Right atrium auricular region (tissue), 2 donors: ENCODE data around the gene BTD. TPM values are rescaled to one million over a fixed set of nuclear protein-coding genes. Genes with fewer than 3 reads are reported as not detected.
A peak's percentile ranks its signal among the peaks of the same experiment; 100 is the strongest.
"Not testable (repeated sequence)": the region's sequence is repeated elsewhere in the genome, so short reads cannot be mapped to it uniquely, and the experiment has no call there.

Experiments
- DNase-seq: peaks from one replicate; pipeline ENCODE4 v3.0.0-alpha.2; 2019; ENCODE audit warnings: low spot score
- H3K27ac ChIP-seq, 2 donors: fragments of 200-600 bp; sonication (generic); 1 replicate in 1 of 2; 2 replicates in 1 of 2; pipeline ENCODE4 v1.5.1; 2016 to 2019
- H3K27me3 ChIP-seq, 2 donors: fragments of 200-600 bp; sonication (generic); one replicate each; pipeline versions ENCODE4 v1.5.1 to v1.6.0; 2017 to 2019
- H3K36me3 ChIP-seq: fragments of 200-600 bp; sonication (generic); one replicate; pipeline ENCODE4 v1.5.1; 2016
- H3K4me1 ChIP-seq, 2 donors: fragments of 200-600 bp; sonication (generic); one replicate each; pipeline versions ENCODE4 v1.5.1 to v1.6.0; 2017 to 2019
- H3K4me3 ChIP-seq, 2 donors: fragments of 200-600 bp; sonication (generic); 1 replicate in 1 of 2; 2 replicates in 1 of 2; pipeline ENCODE4 v1.5.1; 2017 to 2019; ENCODE audit warnings: mild to moderate bottlenecking in 1 of 2, moderate library complexity in 1 of 2
- H3K9me3 ChIP-seq, 2 donors: fragments of 200-600 bp; sonication (generic); one replicate each; pipeline ENCODE4 v1.5.1; 2019
- total RNA-seq, 2 donors: library from RNA; depleted of rRNA; stranded (reverse); fragments of >200 nt; gene quantifications; one replicate each; pipeline ENCODE4 v1.1.0, GENCODE V29; 2016
- TF ChIP-seq, protein P1 (sequence below), 2 donors: fragments of 200-600 bp; sonication (generic); IDR thresholded peaks; one replicate each; pipeline ENCODE4 v1.5.1; 2019; ENCODE audit warnings: antibody characterized with exemption in 2 of 2

BTD gene
- total RNA-seq, 2 donors from 2014 or later = 10.3 to 16.2 TPM

DNA sequence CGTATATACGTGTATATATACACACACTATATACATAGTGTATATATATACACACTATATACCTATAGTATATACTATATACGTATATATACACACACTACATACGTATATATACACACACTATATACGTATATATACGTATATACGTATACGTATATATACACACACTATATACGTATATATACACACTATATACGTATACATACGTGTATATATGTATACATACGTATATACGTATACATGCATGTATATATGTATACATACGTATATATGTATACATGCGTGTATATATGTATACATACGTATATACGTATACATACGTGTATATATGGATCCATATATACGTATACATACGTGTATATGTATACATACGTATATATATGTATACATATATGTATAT lies 9.6 kb upstream of the BTD start:
- DNase-seq = no peak
- Histone ChIP-seq H3K9me3 (no peaks in the 10 kb centered on the region), H3K4me1 (no peaks in the 10 kb centered on the region), H3K27me3 (no peaks in the 10 kb centered on the region), H3K4me3 (no peak overlapping the region), H3K27ac (no peak overlapping the region), H3K36me3 (peaks cover 35% of the 10 kb centered on the region)
- TF ChIP-seq, protein P1, sequence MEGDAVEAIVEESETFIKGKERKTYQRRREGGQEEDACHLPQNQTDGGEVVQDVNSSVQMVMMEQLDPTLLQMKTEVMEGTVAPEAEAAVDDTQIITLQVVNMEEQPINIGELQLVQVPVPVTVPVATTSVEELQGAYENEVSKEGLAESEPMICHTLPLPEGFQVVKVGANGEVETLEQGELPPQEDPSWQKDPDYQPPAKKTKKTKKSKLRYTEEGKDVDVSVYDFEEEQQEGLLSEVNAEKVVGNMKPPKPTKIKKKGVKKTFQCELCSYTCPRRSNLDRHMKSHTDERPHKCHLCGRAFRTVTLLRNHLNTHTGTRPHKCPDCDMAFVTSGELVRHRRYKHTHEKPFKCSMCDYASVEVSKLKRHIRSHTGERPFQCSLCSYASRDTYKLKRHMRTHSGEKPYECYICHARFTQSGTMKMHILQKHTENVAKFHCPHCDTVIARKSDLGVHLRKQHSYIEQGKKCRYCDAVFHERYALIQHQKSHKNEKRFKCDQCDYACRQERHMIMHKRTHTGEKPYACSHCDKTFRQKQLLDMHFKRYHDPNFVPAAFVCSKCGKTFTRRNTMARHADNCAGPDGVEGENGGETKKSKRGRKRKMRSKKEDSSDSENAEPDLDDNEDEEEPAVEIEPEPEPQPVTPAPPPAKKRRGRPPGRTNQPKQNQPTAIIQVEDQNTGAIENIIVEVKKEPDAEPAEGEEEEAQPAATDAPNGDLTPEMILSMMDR (IDR thresholded peaks at IDR 0.05) = no peak

DNA sequence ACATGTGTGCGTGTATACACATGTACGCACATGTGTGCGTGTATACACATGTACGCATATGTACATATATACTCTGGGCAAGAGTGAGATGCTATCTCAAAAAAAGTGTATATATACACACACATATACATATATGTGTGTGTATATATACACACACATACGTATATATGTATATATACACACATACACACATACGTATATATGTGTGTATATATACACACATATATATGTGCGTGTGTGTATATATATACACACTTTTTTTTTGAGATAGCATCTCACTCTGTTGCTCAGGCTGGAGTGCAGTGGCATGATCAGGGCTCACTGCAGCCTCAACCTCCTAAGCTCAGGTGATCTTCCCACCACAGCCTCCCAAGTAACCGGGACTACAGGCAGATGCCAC lies 8.6 kb upstream of the BTD start:
- H3K27ac ChIP-seq = no peak overlapping the region
- no peak for DNase-seq
- H3K36me3 ChIP-seq = peaks cover 33% of the 10 kb centered on the region

DNA sequence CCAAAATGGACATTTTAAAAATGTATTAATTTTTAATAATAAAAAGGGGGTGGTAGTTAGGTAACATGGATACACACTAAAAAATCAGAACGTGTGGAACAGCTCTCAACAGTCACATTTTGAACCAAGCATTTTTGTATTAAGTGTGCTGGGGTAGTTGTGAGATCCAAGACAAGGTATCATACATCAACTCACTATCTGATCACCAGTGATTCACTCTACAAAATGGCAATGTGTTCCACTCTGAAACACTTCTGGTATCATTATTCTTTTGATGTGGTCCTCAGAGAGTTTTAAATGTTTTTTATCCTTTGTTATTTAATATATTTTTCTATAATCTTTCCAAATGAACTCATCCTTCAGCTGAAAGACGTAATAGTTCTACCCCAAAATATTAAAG lies 5.6 kb upstream of the BTD start:
- Histone ChIP-seq H3K9me3 (no peaks in the 10 kb centered on the region), H3K4me1 (peaks cover 0 to 11% of the 10 kb centered on the region in 2 donors), H3K36me3 (peaks cover 10% of the 10 kb centered on the region), H3K4me3 (no peak overlapping the region), H3K27ac (no peak overlapping the region), H3K27me3 (no peaks in the 10 kb centered on the region)
- TF ChIP-seq, protein P1 (IDR thresholded peaks at IDR 0.05) = no peak
- no peak for DNase-seq

More for the DNA sequence above, 8.6 kb upstream of the BTD start:
- TF ChIP-seq, protein P1 (IDR thresholded peaks at IDR 0.05) = no peak
- H3K4me3 ChIP-seq = no peak overlapping the region
- H3K9me3 ChIP-seq = no peaks in the 10 kb centered on the region
- H3K4me1 ChIP-seq = no peaks in the 10 kb centered on the region
- no peaks in the 10 kb centered on the region for H3K27me3 ChIP-seq

DNA sequence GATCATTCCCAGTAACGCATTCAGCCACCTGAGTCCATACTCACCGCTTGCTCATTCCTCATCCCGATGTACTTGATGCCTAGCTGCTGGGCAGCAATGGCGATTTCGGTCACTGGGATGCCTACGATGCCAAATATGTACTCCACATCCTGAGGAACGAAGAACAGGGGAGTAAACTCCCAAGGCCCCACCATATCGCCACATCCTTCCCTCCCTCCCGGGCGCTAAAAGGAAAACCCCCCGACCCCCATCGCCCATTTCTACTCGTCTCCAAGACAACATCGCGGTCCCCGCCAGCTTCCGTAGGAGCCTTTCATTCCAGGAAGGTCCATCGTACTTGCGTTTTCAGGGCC lies 523 bp upstream of the BTD start:
- H3K4me3 ChIP-seq = peak overlapping the region; percentile 67 to 80
- peak overlapping the region; percentile 84 to 93 for H3K27ac ChIP-seq
- TF ChIP-seq, protein P1 (IDR thresholded peaks at IDR 0.05) = no peak
- peaks cover 0 to 20% of the 10 kb centered on the region in 2 donors for H3K4me1 ChIP-seq
- H3K36me3 ChIP-seq = peaks cover 4% of the 10 kb centered on the region
- DNase-seq = no peak
- no peaks in the 10 kb centered on the region for H3K27me3 ChIP-seq
- no peaks in the 10 kb centered on the region for H3K9me3 ChIP-seq

DNA sequence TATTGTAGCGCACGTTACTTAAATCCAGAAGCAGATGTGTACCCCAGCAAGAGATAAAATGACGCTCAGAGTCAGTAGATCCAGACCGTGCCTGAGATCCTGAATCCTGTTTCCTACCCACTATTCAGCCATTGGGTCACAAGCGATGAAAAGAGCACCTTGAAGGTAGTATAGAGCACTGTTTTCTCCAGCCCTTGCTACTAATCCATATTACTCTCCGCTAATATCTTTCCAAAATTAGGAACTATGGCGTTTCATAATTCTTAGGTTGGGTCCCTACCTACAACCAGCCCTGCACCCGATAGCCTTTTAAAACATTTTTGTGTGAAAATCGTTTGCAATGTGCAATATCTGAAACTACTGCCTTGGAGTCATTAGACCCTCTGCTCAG lies 596 bp downstream of the BTD start:
- TF ChIP-seq, protein P1 (IDR thresholded peaks at IDR 0.05) = no peak
- no peak for DNase-seq
- Histone ChIP-seq H3K36me3 (peaks cover 3% of the 10 kb centered on the region), H3K27ac (peak overlapping the region; percentile 84 to 93), H3K4me1 (peaks cover 0 to 20% of the 10 kb centered on the region in 2 donors), H3K27me3 (no peaks in the 10 kb centered on the region), H3K4me3 (peak overlapping the region; percentile 67 to 80), H3K9me3 (no peaks in the 10 kb centered on the region)

DNA sequence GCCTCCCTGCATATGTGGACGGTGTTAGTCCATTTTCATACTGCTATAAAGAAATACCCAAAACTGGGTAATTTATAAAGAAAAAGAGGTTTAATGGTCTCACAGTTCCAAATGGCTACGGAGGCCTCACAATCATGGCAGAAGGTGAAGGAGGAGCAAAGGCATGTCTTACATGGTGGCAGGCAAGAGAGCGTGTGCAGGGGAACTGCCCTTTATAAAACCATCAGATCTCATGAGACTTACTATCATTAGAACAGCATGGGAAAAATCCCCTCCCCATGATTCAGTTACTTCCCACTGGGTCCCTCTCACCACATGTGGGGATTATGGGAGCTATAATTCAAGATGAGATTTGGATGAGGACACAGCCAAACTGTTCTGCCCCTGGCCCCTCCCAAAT lies 1.3 kb downstream of the BTD start:
- not testable (repeated sequence) for H3K36me3 ChIP-seq, DNase-seq, H3K9me3 ChIP-seq, H3K27ac ChIP-seq, H3K27me3 ChIP-seq
- H3K4me3 ChIP-seq = peak overlapping the region in 1 of 2 donors; percentile 80
- peaks cover 0 to 20% of the 10 kb centered on the region in 2 donors for H3K4me1 ChIP-seq

DNA sequence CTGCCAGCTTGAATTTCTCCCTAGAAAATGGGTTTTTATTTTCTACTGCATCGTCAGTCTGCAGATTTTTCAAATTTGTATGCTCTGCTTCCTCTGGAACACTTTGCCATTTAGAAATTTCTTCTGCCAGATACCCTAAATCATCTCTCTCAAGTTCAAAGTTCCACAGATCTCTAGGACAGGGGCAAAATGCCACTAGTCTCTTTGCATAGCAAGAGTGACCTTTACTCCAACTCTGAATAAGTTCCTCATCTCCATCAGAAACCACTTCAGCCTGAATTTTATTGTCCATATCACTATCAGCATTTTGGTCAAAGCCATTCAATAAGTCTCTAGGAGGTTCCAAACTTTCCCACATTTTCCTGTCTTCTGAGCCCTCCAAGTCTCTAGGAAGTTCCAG lies 3.0 kb downstream of the BTD start:
- H3K36me3 ChIP-seq, DNase-seq, H3K27me3 ChIP-seq, H3K4me3 ChIP-seq, H3K27ac ChIP-seq, H3K9me3 ChIP-seq: not testable (repeated sequence)
- H3K4me1 ChIP-seq = peaks cover 0 to 20% of the 10 kb centered on the region in 2 donors
